BE2C (cell line): ENCODE data around the gene RBM10.

ENCODE experiments used
- DNase-seq: peaks from one replicate; pipeline ENCODE4 v3.0.0-alpha.2; 2020
- H3K27me3 ChIP-seq: fragments of 250-450 bp; sonication (Bioruptor Pico); 2 replicates; pipeline ENCODE4 v1.5.1; 2020; ENCODE audit warnings: mild to moderate bottlenecking
- H3K36me3 ChIP-seq: fragments of 250-450 bp; sonication (Bioruptor Pico); 2 replicates; pipeline ENCODE4 v1.5.1; 2020; ENCODE audit warnings: mild to moderate bottlenecking
- H3K4me1 ChIP-seq: fragments of 250-450 bp; sonication (Bioruptor Pico); 2 replicates; pipeline ENCODE4 v1.5.1; 2020
- H3K4me3 ChIP-seq: 2 replicates; pipeline ENCODE4 v1.5.1; 2011; ENCODE audit warnings: low read depth, low read length
- H3K9me3 ChIP-seq: fragments of 250-450 bp; sonication (Bioruptor Pico); 2 replicates; pipeline ENCODE4 v1.5.1; 2020
- TF ChIP-seq, protein P1 (sequence below): IDR thresholded peaks from 2 replicates; pipeline ENCODE4 v1.5.1; 2012; ENCODE audit warnings: mild to moderate bottlenecking, low read depth, low read length

RBM10 gene

DNA sequence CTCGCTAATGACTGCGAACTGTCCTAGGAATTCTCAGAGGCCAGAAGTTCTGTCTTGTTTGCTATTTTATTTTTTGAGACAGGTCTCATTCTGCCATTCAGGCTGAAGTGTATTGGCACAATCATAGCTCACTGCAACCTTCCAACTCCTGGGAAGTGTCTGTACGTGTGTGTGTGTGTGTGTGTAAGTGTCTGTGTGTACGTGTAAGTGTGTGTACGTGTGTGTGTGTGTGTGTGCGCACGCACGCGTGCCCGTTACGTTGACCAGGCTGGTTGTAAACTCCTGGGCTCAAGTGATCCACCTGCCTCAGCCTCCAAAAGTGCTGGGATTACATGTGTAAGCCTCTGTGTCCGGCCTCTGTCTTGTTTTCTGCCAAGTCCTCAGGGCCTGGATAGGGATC, 63.1 kb downstream of the RBM10 start:
- Histone ChIP-seq H3K4me1 (no peaks in the 10 kb centered on the region), H3K9me3 (no peaks in the 10 kb centered on the region), H3K36me3 (peaks cover 76% of the 10 kb centered on the region), H3K27me3 (no peaks in the 10 kb centered on the region), H3K4me3 (no peak overlapping the region)
- no peak for DNase-seq
- TF ChIP-seq, protein P1, sequence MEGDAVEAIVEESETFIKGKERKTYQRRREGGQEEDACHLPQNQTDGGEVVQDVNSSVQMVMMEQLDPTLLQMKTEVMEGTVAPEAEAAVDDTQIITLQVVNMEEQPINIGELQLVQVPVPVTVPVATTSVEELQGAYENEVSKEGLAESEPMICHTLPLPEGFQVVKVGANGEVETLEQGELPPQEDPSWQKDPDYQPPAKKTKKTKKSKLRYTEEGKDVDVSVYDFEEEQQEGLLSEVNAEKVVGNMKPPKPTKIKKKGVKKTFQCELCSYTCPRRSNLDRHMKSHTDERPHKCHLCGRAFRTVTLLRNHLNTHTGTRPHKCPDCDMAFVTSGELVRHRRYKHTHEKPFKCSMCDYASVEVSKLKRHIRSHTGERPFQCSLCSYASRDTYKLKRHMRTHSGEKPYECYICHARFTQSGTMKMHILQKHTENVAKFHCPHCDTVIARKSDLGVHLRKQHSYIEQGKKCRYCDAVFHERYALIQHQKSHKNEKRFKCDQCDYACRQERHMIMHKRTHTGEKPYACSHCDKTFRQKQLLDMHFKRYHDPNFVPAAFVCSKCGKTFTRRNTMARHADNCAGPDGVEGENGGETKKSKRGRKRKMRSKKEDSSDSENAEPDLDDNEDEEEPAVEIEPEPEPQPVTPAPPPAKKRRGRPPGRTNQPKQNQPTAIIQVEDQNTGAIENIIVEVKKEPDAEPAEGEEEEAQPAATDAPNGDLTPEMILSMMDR = no peak

DNA sequence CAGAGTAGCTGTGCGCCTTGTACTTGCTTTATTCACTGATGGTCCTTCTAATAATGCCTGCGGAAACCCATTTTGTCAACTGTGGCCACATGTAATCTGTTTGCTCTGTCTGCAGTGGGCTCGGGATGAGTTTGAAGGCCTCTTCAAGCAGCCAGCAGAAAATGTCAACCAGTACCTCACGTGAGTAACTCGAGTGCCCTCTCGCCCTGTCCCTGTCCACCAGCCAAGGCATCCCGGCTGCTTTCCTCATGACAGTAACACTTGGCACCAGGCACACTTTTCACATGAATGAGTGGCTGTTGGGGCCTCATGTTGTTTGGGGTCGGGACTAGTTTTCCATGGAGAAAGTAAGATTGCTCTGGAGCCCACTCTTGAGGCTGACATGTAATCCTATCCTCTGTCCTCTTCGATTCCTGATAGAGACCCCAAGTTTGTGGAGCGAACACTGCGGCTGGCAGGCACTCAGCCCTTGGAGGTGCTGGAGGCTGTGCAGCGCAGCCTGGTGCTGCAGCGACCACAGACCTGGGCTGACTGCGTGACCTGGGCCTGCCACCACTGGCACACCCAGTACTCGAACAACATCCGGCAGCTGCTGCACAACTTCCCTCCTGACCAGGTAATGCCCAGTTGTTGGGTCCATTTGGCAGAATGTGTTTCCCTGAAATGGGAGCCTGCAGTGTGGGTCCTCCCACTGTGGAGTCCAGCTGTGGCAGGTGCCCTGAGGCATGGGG, 64.7 kb downstream of the RBM10 start:
- Histone ChIP-seq H3K36me3 (peaks cover 83% of the 10 kb centered on the region), H3K27me3 (no peaks in the 10 kb centered on the region), H3K4me3 (no peak overlapping the region), H3K4me1 (no peaks in the 10 kb centered on the region), H3K9me3 (no peaks in the 10 kb centered on the region)
- no peak for DNase-seq
- TF ChIP-seq, protein P1 = no peak

DNA sequence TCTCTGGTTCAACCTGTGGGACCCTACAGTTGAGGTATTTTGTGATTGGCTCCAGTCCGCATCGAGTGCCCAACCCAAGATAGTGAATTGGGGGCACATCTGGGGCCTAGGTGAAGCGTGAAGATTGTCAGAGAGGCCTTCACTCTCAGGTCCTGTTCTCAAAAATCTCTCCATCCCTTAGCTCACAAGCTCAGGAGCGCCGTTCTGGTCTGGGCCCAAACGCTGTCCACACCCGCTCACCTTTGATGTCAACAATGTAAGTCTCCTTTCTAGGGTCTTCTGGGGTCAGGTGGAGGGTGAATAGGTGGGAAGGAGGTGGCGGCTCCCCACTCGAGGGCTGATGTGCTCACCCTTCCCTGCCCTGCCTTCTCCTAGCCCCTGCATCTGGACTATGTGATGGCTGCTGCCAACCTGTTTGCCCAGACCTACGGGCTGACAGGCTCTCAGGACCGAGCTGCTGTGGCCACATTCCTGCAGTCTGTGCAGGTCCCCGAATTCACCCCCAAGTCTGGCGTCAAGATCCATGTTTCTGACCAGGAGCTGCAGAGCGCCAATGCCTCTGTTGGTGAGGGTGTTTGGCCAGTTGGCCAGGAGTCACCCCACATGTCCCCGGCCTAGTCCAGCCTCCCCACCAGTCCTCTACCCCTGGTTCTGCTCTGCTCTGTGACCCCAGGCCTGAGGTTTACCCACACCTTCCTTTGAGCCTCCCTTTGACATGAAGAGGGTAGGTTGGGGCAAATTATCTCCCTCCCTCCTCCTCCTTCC, 65.8 kb downstream of the RBM10 start:
- H3K9me3 ChIP-seq = no peaks in the 10 kb centered on the region
- TF ChIP-seq, protein P1 = no peak
- H3K27me3 ChIP-seq = no peaks in the 10 kb centered on the region
- H3K4me3 ChIP-seq = no peak overlapping the region
- no peaks in the 10 kb centered on the region for H3K4me1 ChIP-seq
- DNase-seq = no peak
- peaks cover 77% of the 10 kb centered on the region for H3K36me3 ChIP-seq

DNA sequence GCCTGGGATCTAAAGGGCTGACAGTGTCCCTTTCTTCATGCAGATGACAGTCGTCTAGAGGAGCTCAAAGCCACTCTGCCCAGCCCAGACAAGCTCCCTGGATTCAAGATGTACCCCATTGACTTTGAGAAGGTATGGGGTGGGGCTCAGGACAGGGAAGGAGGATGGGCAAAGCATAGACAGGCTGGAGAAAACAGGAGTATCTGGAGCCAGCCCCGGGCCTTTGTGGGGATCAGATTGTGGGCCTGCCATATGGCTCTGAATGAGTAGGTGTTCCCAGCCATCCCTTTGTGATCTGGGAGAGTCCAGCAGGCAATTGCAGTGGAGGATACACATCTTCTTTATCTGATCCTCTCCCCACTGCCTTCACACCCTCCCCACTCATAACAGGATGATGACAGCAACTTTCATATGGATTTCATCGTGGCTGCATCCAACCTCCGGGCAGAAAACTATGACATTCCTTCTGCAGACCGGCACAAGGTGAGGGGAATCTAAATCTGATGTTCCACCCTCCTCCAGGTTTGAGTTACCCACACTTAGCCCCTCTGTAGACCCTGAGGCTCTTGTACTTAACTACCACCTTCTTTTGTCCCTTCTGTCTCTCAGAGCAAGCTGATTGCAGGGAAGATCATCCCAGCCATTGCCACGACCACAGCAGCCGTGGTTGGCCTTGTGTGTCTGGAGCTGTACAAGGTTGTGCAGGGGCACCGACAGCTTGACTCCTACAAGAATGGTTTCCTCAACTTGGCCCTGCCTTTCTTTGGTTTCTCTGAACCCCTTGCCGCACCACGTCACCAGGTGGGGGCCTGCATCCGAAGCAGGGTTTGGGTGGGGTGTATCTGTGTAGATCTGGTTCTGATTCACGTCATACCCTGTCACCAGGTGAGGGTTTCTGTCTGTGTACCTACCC, 67.6 kb downstream of the RBM10 start:
- Histone ChIP-seq H3K36me3 (peaks cover 66% of the 10 kb centered on the region), H3K4me1 (no peaks in the 10 kb centered on the region), H3K27me3 (no peaks in the 10 kb centered on the region), H3K4me3 (no peak overlapping the region), H3K9me3 (no peaks in the 10 kb centered on the region)
- TF ChIP-seq, protein P1 = no peak
- DNase-seq = no peak

DNA sequence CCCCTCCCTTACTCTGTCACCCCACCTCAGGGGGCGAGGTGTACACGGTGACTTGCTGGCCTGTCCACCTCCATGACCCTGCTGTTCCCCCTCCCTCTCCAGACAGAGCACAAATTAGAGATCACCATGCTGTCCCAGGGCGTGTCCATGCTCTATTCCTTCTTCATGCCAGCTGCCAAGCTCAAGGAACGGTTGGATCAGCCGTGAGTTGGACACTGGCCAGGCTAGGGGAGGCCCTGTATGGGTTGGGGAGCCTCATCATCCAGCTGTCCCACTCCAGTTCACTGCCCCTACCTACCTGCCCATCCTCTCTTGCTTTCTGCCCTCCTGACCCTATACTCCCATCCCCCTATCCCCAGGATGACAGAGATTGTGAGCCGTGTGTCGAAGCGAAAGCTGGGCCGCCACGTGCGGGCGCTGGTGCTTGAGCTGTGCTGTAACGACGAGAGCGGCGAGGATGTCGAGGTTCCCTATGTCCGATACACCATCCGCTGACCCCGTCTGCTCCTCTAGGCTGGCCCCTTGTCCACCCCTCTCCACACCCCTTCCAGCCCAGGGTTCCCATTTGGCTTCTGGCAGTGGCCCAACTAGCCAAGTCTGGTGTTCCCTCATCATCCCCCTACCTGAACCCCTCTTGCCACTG, 69.5 kb downstream of the RBM10 start:
- Histone ChIP-seq H3K36me3 (peaks cover 50% of the 10 kb centered on the region), H3K4me1 (no peaks in the 10 kb centered on the region), H3K4me3 (no peak overlapping the region), H3K9me3 (no peaks in the 10 kb centered on the region), H3K27me3 (no peaks in the 10 kb centered on the region)
- TF ChIP-seq, protein P1 = no peak
- DNase-seq = no peak
